Measurements from ENCODE around the gene CASP14. TPM values are rescaled to one million over a fixed set of nuclear protein-coding genes. Genes with fewer than 3 reads are reported as not detected.

CASP14 gene
- total and polyA plus RNA-seq, 2 experiments from 2014 or later: not detected

- H3K4me3 Mint-ChIP-seq: no peak overlapping the region
- H3K27me3 ChIP-seq (ENCODE audit: insufficient read depth): no peaks in the 10 kb centered on the region
- H3K27ac ChIP-seq (ENCODE audit: low read depth): no peak overlapping the region
- no peaks in the 10 kb centered on the region for H3K27me3 Mint-ChIP-seq (ENCODE audit: insufficient read depth, low read depth, poor library complexity)
- H3K4me1 ChIP-seq (ENCODE audit: insufficient read depth): peaks cover 8% of the 10 kb centered on the region; the same call in 1 of the 2 replicates
- H3K27ac Mint-ChIP-seq: no peak overlapping the region
- no peak for ATAC-seq
- H3K4me2 ChIP-seq: no peak overlapping the region
- H3K36me3 ChIP-seq (ENCODE audit: insufficient read depth): no peaks in the 10 kb centered on the region
- TF ChIP-seq ZNF114 (CRISPR knock-in tag; IDR thresholded peaks at IDR 0.05) (no peak), JUNB (IDR thresholded peaks at IDR 0.05; ENCODE audit: unreplicated experiment) (no peak), ZNF331 (CRISPR knock-in tag; IDR thresholded peaks at IDR 0.05; ENCODE audit: low read depth) (no peak), STAT1 (IDR thresholded peaks at IDR 0.05; ENCODE audit: unreplicated experiment) (no peak), EZH2phosphoT487 (IDR thresholded peaks at IDR 0.05; ENCODE audit: unreplicated experiment) (no peak), EZH2 (IDR thresholded peaks at IDR 0.05; ENCODE audit: low read depth, unreplicated experiment) (no peak), ETS1 (IDR thresholded peaks at IDR 0.05) (no peak), NANOG (IDR thresholded peaks at IDR 0.05; ENCODE audit: borderline replicate concordance) (no peak), CREB1 (CRISPR knock-in tag; IDR thresholded peaks at IDR 0.05; ENCODE audit: low read depth) (no peak), POLR2AphosphoS5 (IDR thresholded peaks at IDR 0.05; ENCODE audit: low read depth) (no peak)
- TF ChIP-seq, protein P1, sequence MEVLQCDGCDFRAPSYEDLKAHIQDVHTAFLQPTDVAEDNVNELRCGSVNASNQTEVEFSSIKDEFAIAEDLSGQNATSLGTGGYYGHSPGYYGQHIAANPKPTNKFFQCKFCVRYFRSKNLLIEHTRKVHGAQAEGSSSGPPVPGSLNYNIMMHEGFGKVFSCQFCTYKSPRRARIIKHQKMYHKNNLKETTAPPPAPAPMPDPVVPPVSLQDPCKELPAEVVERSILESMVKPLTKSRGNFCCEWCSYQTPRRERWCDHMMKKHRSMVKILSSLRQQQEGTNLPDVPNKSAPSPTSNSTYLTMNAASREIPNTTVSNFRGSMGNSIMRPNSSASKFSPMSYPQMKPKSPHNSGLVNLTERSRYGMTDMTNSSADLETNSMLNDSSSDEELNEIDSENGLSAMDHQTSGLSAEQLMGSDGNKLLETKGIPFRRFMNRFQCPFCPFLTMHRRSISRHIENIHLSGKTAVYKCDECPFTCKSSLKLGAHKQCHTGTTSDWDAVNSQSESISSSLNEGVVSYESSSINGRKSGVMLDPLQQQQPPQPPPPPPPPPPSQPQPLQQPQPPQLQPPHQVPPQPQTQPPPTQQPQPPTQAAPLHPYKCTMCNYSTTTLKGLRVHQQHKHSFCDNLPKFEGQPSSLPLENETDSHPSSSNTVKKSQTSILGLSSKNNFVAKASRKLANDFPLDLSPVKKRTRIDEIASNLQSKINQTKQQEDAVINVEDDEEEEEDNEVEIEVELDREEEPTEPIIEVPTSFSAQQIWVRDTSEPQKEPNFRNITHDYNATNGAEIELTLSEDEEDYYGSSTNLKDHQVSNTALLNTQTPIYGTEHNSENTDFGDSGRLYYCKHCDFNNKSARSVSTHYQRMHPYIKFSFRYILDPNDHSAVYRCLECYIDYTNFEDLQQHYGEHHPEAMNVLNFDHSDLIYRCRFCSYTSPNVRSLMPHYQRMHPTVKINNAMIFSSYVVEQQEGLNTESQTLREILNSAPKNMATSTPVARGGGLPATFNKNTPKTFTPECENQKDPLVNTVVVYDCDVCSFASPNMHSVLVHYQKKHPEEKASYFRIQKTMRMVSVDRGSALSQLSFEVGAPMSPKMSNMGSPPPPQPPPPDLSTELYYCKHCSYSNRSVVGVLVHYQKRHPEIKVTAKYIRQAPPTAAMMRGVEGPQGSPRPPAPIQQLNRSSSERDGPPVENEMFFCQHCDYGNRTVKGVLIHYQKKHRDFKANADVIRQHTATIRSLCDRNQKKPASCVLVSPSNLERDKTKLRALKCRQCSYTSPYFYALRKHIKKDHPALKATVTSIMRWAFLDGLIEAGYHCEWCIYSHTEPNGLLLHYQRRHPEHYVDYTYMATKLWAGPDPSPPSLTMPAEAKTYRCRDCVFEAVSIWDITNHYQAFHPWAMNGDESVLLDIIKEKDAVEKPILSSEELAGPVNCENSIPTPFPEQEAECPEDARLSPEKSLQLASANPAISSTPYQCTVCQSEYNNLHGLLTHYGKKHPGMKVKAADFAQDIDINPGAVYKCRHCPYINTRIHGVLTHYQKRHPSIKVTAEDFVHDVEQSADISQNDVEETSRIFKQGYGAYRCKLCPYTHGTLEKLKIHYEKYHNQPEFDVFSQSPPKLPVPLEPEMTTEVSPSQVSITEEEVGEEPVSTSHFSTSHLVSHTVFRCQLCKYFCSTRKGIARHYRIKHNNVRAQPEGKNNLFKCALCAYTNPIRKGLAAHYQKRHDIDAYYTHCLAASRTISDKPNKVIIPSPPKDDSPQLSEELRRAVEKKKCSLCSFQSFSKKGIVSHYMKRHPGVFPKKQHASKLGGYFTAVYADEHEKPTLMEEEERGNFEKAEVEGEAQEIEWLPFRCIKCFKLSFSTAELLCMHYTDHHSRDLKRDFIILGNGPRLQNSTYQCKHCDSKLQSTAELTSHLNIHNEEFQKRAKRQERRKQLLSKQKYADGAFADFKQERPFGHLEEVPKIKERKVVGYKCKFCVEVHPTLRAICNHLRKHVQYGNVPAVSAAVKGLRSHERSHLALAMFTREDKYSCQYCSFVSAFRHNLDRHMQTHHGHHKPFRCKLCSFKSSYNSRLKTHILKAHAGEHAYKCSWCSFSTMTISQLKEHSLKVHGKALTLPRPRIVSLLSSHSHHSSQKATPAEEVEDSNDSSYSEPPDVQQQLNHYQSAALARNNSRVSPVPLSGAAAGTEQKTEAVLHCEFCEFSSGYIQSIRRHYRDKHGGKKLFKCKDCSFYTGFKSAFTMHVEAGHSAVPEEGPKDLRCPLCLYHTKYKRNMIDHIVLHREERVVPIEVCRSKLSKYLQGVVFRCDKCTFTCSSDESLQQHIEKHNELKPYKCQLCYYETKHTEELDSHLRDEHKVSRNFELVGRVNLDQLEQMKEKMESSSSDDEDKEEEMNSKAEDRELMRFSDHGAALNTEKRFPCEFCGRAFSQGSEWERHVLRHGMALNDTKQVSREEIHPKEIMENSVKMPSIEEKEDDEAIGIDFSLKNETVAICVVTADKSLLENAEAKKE (CRISPR knock-in tag; IDR thresholded peaks at IDR 0.05): no peak
- TF ChIP-seq, protein P2, sequence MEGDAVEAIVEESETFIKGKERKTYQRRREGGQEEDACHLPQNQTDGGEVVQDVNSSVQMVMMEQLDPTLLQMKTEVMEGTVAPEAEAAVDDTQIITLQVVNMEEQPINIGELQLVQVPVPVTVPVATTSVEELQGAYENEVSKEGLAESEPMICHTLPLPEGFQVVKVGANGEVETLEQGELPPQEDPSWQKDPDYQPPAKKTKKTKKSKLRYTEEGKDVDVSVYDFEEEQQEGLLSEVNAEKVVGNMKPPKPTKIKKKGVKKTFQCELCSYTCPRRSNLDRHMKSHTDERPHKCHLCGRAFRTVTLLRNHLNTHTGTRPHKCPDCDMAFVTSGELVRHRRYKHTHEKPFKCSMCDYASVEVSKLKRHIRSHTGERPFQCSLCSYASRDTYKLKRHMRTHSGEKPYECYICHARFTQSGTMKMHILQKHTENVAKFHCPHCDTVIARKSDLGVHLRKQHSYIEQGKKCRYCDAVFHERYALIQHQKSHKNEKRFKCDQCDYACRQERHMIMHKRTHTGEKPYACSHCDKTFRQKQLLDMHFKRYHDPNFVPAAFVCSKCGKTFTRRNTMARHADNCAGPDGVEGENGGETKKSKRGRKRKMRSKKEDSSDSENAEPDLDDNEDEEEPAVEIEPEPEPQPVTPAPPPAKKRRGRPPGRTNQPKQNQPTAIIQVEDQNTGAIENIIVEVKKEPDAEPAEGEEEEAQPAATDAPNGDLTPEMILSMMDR (conservative IDR thresholded peaks at IDR 0.05; ENCODE audit: low read depth in 2 of 2): no peak
- TF ChIP-seq, protein P3, sequence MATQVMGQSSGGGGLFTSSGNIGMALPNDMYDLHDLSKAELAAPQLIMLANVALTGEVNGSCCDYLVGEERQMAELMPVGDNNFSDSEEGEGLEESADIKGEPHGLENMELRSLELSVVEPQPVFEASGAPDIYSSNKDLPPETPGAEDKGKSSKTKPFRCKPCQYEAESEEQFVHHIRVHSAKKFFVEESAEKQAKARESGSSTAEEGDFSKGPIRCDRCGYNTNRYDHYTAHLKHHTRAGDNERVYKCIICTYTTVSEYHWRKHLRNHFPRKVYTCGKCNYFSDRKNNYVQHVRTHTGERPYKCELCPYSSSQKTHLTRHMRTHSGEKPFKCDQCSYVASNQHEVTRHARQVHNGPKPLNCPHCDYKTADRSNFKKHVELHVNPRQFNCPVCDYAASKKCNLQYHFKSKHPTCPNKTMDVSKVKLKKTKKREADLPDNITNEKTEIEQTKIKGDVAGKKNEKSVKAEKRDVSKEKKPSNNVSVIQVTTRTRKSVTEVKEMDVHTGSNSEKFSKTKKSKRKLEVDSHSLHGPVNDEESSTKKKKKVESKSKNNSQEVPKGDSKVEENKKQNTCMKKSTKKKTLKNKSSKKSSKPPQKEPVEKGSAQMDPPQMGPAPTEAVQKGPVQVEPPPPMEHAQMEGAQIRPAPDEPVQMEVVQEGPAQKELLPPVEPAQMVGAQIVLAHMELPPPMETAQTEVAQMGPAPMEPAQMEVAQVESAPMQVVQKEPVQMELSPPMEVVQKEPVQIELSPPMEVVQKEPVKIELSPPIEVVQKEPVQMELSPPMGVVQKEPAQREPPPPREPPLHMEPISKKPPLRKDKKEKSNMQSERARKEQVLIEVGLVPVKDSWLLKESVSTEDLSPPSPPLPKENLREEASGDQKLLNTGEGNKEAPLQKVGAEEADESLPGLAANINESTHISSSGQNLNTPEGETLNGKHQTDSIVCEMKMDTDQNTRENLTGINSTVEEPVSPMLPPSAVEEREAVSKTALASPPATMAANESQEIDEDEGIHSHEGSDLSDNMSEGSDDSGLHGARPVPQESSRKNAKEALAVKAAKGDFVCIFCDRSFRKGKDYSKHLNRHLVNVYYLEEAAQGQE (IDR thresholded peaks at IDR 0.05; ENCODE audit: unreplicated experiment): no peak
- no peaks in the 10 kb centered on the region; the same call in 2 of the 3 replicates for H3K4me1 Mint-ChIP-seq
- H3K9me2 ChIP-seq (ENCODE audit: insufficient read depth): 0 out of 2 replicates have a peak, but pooled peaks cover 3% of the 10 kb centered on the region
- peaks cover 46% of the 10 kb centered on the region for H3K9me3 Mint-ChIP-seq
- no peak overlapping the region for H3K4me3 ChIP-seq
- no peaks in the 10 kb centered on the region for H3K36me3 Mint-ChIP-seq (ENCODE audit: low read depth)
- H3K79me2 ChIP-seq (replicated peaks; ENCODE audit: insufficient read depth): no peaks in the 10 kb centered on the region
- H2AFZ ChIP-seq: no peak overlapping the region
- DNase-seq (ENCODE audit: low spot score): peak; percentile 19
- no peaks in the 10 kb centered on the region for H4K20me1 ChIP-seq (replicated peaks; ENCODE audit: insufficient read depth)
- H3F3A ChIP-seq (replicated peaks; ENCODE audit: low read depth): no peaks in the 10 kb centered on the region
These were observed 11.7 kb upstream of the CASP14 start for GRCh38 chr19:15037586-15037985.
